ENCODE measurements around the gene GJA8. TPM values are rescaled to one million over a fixed set of nuclear protein-coding genes. Genes with fewer than 3 reads are reported as not detected.
"Not testable (repeated sequence)": the region's sequence is repeated elsewhere in the genome, so short reads cannot be mapped to it uniquely, and the experiment has no call there.

The GJA8 gene
- total RNA-seq = not detected in 2 replicates

DNA sequence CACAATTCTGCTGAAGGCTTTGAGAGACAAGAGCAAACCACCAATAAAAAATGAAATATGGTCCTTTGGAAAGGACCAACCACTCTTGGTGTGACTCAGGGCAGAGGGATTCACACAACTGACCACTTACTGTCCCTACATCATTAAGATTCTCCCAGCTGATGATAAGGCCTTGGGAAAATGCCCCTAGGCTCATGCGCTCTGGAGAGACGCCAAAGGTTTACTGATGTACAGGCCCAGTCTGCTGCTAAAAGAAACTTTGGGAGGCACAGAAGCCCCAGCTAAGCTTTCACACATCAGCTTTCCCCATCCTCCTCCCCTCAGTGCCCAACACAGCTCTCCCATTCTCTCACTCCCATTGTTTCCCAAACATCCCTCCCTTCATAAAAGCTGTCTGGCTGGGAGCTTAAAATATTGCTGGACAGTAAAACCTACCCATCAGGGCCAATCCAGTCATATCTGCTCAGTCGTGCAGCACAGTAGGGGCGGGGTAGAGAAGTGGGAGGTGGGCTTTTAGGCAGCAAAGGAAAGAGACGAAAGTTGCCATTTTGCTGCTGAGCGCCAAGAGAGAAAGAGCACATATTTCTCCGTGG lies at the start of gene GJA8:
Gene GJA8 (plus strand): TSS at position 543 of the 593 bp plus-strand sequence. CDS start 5,161 bp downstream, outside the sequence.
- Histone ChIP-seq H3K4me3 (ENCODE audit: low read depth, low read length) (no peak within 1 kb of the TSS), H3K36me3 (ENCODE audit: control insufficient read depth, insufficient read depth, low read length) (no peaks in the 10 kb centered on the region), H3K27me3 (ENCODE audit: control insufficient read depth, insufficient read depth, low read length) (no peaks in the 10 kb centered on the region)
- FAIRE-seq = peak; percentile 50
- DNase-seq (ENCODE audit: low read depth) = no peak
- TF ChIP-seq, protein P1, sequence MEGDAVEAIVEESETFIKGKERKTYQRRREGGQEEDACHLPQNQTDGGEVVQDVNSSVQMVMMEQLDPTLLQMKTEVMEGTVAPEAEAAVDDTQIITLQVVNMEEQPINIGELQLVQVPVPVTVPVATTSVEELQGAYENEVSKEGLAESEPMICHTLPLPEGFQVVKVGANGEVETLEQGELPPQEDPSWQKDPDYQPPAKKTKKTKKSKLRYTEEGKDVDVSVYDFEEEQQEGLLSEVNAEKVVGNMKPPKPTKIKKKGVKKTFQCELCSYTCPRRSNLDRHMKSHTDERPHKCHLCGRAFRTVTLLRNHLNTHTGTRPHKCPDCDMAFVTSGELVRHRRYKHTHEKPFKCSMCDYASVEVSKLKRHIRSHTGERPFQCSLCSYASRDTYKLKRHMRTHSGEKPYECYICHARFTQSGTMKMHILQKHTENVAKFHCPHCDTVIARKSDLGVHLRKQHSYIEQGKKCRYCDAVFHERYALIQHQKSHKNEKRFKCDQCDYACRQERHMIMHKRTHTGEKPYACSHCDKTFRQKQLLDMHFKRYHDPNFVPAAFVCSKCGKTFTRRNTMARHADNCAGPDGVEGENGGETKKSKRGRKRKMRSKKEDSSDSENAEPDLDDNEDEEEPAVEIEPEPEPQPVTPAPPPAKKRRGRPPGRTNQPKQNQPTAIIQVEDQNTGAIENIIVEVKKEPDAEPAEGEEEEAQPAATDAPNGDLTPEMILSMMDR (IDR thresholded peaks at IDR 0.05; ENCODE audit: insufficient read depth, low read length, severe bottlenecking) = no peak

DNA sequence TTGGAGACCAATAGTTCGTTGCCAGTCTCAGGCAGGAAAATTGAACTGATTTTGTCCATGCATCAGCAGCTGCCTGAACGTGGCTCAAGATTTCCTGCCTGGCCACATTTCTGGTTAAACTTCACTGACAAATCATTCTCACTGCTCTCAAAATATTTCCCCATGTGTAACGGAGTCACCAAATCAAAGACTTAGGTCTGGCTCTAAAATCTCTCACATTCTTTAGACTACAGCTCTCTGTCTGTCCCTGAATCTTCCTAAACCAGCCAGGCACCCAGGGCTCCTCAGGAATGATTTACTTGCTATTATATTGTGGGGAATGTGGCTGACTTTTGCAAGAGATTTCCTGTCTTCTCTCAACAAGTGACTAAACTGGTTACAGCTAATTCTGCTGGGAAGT lies 49.2 kb upstream of the GJA8 start:
- DNase-seq (ENCODE audit: low read depth) (peak; percentile 50), FAIRE-seq (no peak)
- TF ChIP-seq, protein P1 (IDR thresholded peaks at IDR 0.05; ENCODE audit: insufficient read depth, low read length, severe bottlenecking) = no peak
- Histone ChIP-seq H3K36me3 (ENCODE audit: control insufficient read depth, insufficient read depth, low read length) (no peaks in the 10 kb centered on the region), H3K4me3 (ENCODE audit: low read depth, low read length) (no peak overlapping the region), H3K27me3 (ENCODE audit: control insufficient read depth, insufficient read depth, low read length) (no peaks in the 10 kb centered on the region)

DNA sequence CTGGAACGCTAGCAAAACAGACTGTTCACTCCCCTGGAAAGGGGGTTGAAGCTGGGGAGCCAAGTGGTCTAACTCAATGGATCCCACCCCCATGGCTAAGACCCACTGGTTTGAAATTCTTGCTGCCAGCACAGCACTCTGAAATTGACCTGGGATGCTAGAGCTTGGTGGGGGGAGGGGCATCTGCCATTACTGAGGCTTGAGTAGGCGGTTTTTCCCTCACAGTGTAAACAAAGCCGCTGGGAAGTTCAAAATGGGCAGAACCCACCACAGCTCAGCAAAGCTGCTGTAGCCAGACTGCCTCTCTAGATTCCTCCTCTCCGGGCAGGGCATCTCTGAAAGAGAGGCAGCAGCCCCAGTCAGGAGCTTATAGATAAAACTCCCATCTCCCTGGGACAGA lies 47.6 kb upstream of the GJA8 start:
- H3K4me3 ChIP-seq (ENCODE audit: low read depth, low read length); DNase-seq (ENCODE audit: low read depth); FAIRE-seq; H3K36me3 ChIP-seq (ENCODE audit: control insufficient read depth, insufficient read depth, low read length); H3K27me3 ChIP-seq (ENCODE audit: control insufficient read depth, insufficient read depth, low read length): not testable (repeated sequence)

DNA sequence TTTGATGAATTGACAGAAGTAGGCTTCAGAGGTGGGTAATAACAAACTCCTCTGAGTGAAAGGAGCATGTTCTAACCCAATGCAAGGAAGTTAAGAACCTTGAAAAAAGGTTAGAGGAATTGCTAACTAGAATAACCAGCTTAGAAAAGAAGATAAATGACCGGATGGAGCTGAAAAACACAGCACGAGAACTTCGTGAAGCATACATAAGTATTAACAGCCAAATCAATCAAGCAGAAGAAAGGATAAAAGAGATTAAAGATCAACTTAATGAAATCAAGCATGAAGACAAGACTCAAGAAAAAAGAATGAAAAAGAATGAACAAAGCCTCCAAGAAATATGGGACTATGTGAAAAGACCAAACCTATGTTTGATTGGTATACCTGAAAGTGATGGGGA lies 46.6 kb upstream of the GJA8 start:
- DNase-seq (ENCODE audit: low read depth); H3K36me3 ChIP-seq (ENCODE audit: control insufficient read depth, insufficient read depth, low read length); H3K27me3 ChIP-seq (ENCODE audit: control insufficient read depth, insufficient read depth, low read length); H3K4me3 ChIP-seq (ENCODE audit: low read depth, low read length); FAIRE-seq: not testable (repeated sequence)

DNA sequence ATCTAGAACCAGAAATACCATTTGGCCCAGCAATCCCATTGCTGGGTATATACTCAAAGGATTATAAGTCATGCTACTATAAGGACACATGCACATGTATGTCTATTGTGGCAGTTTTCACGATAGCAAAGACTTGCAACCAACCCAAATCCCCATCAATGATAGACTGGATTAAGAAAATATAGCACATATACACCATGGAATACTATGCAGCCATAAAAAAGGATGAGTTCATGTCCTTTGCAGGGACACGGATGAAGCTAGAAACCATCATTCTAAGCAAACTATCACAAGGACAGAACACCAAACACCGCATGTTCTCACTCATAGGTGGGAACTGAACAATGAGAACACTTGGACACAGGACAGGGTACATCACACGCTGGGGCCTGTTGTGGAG lies 35.4 kb upstream of the GJA8 start:
- FAIRE-seq; H3K36me3 ChIP-seq (ENCODE audit: control insufficient read depth, insufficient read depth, low read length); DNase-seq (ENCODE audit: low read depth): not testable (repeated sequence)

DNA sequence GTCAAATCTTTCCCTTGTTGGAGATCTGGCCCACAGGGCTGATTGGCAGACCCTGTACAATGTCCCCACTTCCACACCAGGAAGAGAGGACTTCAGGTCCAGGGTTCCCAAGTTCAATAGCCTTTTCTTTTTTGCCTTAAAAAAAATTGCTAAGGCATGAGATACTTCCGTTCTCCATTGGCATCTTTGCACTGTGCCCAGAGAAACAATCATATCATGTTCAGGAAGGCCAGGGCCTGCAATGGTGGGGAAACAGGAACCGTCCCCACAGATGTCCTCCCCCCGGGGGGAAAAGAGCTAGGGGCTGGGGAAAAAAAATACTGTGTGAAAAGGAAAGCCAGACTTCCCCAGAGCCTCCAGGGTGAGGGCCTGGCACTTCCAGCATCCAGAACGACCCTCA lies 24.6 kb upstream of the GJA8 start:
- no peaks in the 10 kb centered on the region for H3K36me3 ChIP-seq (ENCODE audit: control insufficient read depth, insufficient read depth, low read length)
- TF ChIP-seq, protein P1 (IDR thresholded peaks at IDR 0.05; ENCODE audit: insufficient read depth, low read length, severe bottlenecking) = no peak
- H3K4me3 ChIP-seq (ENCODE audit: low read depth, low read length) = no peak overlapping the region
- FAIRE-seq = no peak
- no peak for DNase-seq (ENCODE audit: low read depth)
- H3K27me3 ChIP-seq (ENCODE audit: control insufficient read depth, insufficient read depth, low read length) = no peaks in the 10 kb centered on the region

More for the DNA sequence above, 35.4 kb upstream of the GJA8 start:
- not testable (repeated sequence) for H3K27me3 ChIP-seq (ENCODE audit: control insufficient read depth, insufficient read depth, low read length); H3K4me3 ChIP-seq (ENCODE audit: low read depth, low read length)

DNA sequence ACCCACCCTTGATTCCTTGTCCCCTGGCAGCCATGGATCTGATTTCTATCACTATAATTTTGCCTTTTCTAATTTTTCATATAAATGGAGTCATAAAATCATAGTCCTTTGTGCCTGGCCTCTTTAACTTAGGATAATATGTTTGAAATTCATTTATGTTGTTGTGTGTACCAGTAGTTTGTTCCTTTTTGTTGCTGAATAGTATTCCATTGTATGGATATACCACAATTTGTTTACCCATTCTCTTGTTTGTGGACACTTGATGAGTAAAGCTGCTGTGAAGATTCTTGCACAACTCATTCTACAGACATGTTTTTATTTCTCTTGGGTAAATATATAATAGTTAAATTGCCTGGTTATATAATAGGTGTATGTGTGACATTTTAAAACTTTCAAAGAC lies 22.7 kb upstream of the GJA8 start:
- DNase-seq (ENCODE audit: low read depth) (no peak), FAIRE-seq (no peak)
- TF ChIP-seq, protein P1 (IDR thresholded peaks at IDR 0.05; ENCODE audit: insufficient read depth, low read length, severe bottlenecking) = no peak
- Histone ChIP-seq H3K36me3 (ENCODE audit: control insufficient read depth, insufficient read depth, low read length) (no peaks in the 10 kb centered on the region), H3K27me3 (ENCODE audit: control insufficient read depth, insufficient read depth, low read length) (no peaks in the 10 kb centered on the region), H3K4me3 (ENCODE audit: low read depth, low read length) (no peak overlapping the region)

All from bronchial epithelial cell (primary cell).